ENCODE results near the gene UGT3A1. TPM values are rescaled to one million over a fixed set of nuclear protein-coding genes. Genes with fewer than 3 reads are reported as not detected.

UGT3A1 gene
- total RNA-seq, 1 experiment from 2014 or later, result not detected

DNA sequence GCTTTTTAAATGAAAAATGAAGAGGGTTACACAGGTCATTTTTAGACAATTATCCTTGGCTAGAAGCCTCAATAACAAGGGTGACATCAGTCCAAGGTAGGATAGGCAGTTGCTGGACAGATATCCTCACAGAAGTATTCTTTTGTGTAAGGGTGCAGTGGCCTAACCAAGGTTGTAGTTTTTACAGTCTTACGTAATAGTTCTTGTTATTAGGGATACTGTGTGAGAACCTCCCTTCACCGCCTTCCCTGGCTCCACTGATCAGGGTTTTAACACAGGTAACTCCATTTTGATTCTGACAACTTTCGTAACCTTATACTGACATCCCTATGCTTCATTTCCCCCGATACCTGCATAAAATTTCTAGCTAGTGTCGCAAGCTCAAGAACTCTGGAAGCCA is 44.1 kb downstream of the UGT3A1 start:
- Histone ChIP-seq H3K27me3 (ENCODE audit: insufficient read depth, low read length) (peaks cover 47% of the 10 kb centered on the region), H2AFZ (ENCODE audit: low read depth, low read length, poor library complexity, severe bottlenecking) (no peak overlapping the region), H4K20me1 (ENCODE audit: insufficient read depth) (no peaks in the 10 kb centered on the region), H3K9ac (ENCODE audit: low read length) (no peak overlapping the region), H3K36me3 (ENCODE audit: control insufficient read depth in 1 of 2, insufficient read depth in 2 of 2, low read length in 2 of 2) (no peaks in the 10 kb centered on the region), H3K4me2 (ENCODE audit: low read length) (no peak overlapping the region), H3K4me3 (replicated peaks in 1 of 2; ENCODE audit: low read depth in 1 of 2, low read length in 2 of 2) (no peak overlapping the region), H3K79me2 (ENCODE audit: insufficient read depth, low read length) (no peaks in the 10 kb centered on the region), H3K4me1 (ENCODE audit: control insufficient read depth in 1 of 2, insufficient read depth in 2 of 2, low read length in 2 of 2) (no peaks in the 10 kb centered on the region), H3K27ac (ENCODE audit: low read depth, low read length) (no peak overlapping the region), H3K9me3 (ENCODE audit: control insufficient read depth in 1 of 2, insufficient read depth in 1 of 2, low read depth in 1 of 2, low read length in 2 of 2) (no peaks in the 10 kb centered on the region), H3K9me2 (ENCODE audit: insufficient read depth) (no peaks in the 10 kb centered on the region)
- intact Hi-C loops (cut with micrococcal nuclease), result no loop called here
- ATAC-seq (no peak), DNase-seq (ENCODE audit: low read depth, low spot score) (no peak)
- TF ChIP-seq ZNF274 (IDR thresholded peaks at IDR 0.05; ENCODE audit: low read depth, low read length) (no peak), EZH2phosphoT487 (IDR thresholded peaks at IDR 0.05; ENCODE audit: borderline replicate concordance) (no peak), SRF (IDR thresholded peaks at IDR 0.05; ENCODE audit: low read depth) (no peak), POLR2AphosphoS5 (IDR thresholded peaks at IDR 0.05; ENCODE audit: low read depth, low read length) (no peak), FOSL1 (IDR thresholded peaks at IDR 0.05; ENCODE audit: low read depth) (no peak), EGR1 (IDR thresholded peaks at IDR 0.05; ENCODE audit: low read depth) (no peak), ELF1 (IDR thresholded peaks at IDR 0.05; ENCODE audit: borderline replicate concordance, low read depth) (no peak), CEBPB (IDR thresholded peaks at IDR 0.05; ENCODE audit: low read depth) (no peak), RAD21 (IDR thresholded peaks at IDR 0.05; ENCODE audit: low read depth) (no peak), SP1 (IDR thresholded peaks at IDR 0.05; ENCODE audit: low read depth) (no peak), CBX3 (IDR thresholded peaks at IDR 0.05; ENCODE audit: low read depth) (no peak), EZH2 (IDR thresholded peaks at IDR 0.05) (no peak), ZFX (IDR thresholded peaks at IDR 0.05) (no peak), YY1 (IDR thresholded peaks at IDR 0.05; ENCODE audit: extremely low read depth, insufficient replicate concordance, low read depth, low read length) (no peak), POLR2A (IDR thresholded peaks at IDR 0.05; ENCODE audit: borderline replicate concordance, extremely low read depth, insufficient read depth, insufficient read length) (no peak), ZBTB33 (IDR thresholded peaks at IDR 0.05; ENCODE audit: extremely low read depth, insufficient replicate concordance, low read length) (no peak)
- TF ChIP-seq, protein P1, sequence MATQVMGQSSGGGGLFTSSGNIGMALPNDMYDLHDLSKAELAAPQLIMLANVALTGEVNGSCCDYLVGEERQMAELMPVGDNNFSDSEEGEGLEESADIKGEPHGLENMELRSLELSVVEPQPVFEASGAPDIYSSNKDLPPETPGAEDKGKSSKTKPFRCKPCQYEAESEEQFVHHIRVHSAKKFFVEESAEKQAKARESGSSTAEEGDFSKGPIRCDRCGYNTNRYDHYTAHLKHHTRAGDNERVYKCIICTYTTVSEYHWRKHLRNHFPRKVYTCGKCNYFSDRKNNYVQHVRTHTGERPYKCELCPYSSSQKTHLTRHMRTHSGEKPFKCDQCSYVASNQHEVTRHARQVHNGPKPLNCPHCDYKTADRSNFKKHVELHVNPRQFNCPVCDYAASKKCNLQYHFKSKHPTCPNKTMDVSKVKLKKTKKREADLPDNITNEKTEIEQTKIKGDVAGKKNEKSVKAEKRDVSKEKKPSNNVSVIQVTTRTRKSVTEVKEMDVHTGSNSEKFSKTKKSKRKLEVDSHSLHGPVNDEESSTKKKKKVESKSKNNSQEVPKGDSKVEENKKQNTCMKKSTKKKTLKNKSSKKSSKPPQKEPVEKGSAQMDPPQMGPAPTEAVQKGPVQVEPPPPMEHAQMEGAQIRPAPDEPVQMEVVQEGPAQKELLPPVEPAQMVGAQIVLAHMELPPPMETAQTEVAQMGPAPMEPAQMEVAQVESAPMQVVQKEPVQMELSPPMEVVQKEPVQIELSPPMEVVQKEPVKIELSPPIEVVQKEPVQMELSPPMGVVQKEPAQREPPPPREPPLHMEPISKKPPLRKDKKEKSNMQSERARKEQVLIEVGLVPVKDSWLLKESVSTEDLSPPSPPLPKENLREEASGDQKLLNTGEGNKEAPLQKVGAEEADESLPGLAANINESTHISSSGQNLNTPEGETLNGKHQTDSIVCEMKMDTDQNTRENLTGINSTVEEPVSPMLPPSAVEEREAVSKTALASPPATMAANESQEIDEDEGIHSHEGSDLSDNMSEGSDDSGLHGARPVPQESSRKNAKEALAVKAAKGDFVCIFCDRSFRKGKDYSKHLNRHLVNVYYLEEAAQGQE (IDR thresholded peaks at IDR 0.05; ENCODE audit: low read depth), result no peak
- TF ChIP-seq, protein P2, sequence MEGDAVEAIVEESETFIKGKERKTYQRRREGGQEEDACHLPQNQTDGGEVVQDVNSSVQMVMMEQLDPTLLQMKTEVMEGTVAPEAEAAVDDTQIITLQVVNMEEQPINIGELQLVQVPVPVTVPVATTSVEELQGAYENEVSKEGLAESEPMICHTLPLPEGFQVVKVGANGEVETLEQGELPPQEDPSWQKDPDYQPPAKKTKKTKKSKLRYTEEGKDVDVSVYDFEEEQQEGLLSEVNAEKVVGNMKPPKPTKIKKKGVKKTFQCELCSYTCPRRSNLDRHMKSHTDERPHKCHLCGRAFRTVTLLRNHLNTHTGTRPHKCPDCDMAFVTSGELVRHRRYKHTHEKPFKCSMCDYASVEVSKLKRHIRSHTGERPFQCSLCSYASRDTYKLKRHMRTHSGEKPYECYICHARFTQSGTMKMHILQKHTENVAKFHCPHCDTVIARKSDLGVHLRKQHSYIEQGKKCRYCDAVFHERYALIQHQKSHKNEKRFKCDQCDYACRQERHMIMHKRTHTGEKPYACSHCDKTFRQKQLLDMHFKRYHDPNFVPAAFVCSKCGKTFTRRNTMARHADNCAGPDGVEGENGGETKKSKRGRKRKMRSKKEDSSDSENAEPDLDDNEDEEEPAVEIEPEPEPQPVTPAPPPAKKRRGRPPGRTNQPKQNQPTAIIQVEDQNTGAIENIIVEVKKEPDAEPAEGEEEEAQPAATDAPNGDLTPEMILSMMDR (IDR thresholded peaks at IDR 0.05 in 2 of 3, conservative IDR thresholded peaks at IDR 0.05 in 1 of 3; ENCODE audit: borderline replicate concordance in 1 of 3, insufficient read depth in 1 of 3, low read depth in 2 of 3, low read length in 2 of 3), result no peak
- CTCF ChIA-PET, result no interaction called here
- RAD21 ChIA-PET (ENCODE audit: low non-redundant PET in 1 of 2, low total read pairs in 2 of 2, uncharacterized antibody in 2 of 2, unreplicated experiment in 2 of 2), result no interaction called here
- no TSS peak for BruUV-seq (replicated peaks)
- POLR2A ChIA-PET, result no interaction called here
